WTC11 (cell line): ENCODE measurements around the gene SHPK.

Source experiments
- CTCF ChIP-seq: fragments of 200-600 bp; IDR thresholded peaks from 2 replicates; pipeline ENCODE4 v1.8.0; 2022; ENCODE audit warnings: antibody characterized with exemption
- ZNF512 ChIP-seq: sonication (generic); formaldehyde crosslinking; IDR thresholded peaks from 2 replicates; pipeline ENCODE4 v1.8.1; 2022; ENCODE audit warnings: missing genetic modification reagents, borderline replicate concordance
- TF ChIP-seq, protein P1 (sequence below): sonication (generic); formaldehyde crosslinking; IDR thresholded peaks from 2 replicates; pipeline ENCODE4 v1.8.1; 2022; ENCODE audit warnings: mild to moderate bottlenecking, missing genetic modification reagents, moderate library complexity, borderline replicate concordance

- no peak for TF ChIP-seq ZNF512 (CRISPR knock-in tag)
- TF ChIP-seq, protein P1, sequence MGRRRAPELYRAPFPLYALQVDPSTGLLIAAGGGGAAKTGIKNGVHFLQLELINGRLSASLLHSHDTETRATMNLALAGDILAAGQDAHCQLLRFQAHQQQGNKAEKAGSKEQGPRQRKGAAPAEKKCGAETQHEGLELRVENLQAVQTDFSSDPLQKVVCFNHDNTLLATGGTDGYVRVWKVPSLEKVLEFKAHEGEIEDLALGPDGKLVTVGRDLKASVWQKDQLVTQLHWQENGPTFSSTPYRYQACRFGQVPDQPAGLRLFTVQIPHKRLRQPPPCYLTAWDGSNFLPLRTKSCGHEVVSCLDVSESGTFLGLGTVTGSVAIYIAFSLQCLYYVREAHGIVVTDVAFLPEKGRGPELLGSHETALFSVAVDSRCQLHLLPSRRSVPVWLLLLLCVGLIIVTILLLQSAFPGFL (CRISPR knock-in tag) = no peak
- no peak for TF ChIP-seq CTCF
Measured at GRCh38 chr17:3657874-3658783, 22.1 kb upstream of the SHPK start.
